ENCODE measurements around the gene GPHN. TPM values are rescaled to one million over a fixed set of nuclear protein-coding genes. Genes with fewer than 3 reads are reported as not detected.

The GPHN gene
- 10 to 100 TPM; 13.5 to 18.7 TPM for total RNA-seq

DNA sequence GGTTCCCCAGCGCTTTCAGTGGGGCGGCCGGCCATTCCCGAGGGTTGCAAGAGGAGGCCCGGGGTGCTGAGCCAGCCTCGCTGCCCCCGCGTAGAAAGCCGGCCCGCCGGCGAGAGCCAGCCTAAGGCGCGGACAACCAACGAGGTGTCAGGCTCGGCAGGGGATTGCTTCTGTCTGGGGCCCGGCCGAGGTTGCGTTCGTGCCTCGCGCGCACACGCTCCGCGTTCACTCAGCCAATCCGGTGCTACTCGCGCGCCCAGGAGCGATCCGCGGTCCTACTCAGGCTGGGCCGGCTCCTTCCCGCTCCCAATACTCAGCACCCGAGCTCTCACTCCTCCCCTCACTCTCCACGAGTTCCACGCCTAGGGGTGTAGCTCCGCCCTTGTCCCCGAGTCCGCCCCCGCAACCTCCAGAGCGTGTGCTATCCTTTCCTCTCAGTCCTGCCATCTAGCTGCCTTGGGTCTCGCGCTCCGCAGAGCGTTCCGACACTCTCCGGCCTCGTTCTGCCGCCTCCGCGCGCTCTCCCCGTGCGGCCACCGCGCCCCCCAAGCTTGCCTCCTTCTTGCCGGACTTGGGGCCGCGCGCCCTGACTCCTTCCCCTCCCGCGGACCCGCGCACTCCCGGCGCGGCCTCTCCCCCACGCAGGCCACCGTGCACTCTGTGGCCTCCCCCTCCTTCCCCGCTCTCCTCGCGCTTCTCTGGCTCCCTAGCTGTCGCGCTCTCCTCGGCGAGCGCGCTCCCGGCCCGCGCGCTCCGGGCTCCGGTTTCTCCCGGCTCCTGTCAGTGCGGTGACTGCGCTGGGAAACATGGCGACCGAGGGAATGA, at the start of gene GPHN:
TSS of gene GPHN (plus strand) at position 426 of the 825 bp plus-strand sequence.
- no peaks in the 10 kb centered on the region for H3K9me3 ChIP-seq
- TF ChIP-seq, protein P1, sequence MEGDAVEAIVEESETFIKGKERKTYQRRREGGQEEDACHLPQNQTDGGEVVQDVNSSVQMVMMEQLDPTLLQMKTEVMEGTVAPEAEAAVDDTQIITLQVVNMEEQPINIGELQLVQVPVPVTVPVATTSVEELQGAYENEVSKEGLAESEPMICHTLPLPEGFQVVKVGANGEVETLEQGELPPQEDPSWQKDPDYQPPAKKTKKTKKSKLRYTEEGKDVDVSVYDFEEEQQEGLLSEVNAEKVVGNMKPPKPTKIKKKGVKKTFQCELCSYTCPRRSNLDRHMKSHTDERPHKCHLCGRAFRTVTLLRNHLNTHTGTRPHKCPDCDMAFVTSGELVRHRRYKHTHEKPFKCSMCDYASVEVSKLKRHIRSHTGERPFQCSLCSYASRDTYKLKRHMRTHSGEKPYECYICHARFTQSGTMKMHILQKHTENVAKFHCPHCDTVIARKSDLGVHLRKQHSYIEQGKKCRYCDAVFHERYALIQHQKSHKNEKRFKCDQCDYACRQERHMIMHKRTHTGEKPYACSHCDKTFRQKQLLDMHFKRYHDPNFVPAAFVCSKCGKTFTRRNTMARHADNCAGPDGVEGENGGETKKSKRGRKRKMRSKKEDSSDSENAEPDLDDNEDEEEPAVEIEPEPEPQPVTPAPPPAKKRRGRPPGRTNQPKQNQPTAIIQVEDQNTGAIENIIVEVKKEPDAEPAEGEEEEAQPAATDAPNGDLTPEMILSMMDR (IDR thresholded peaks at IDR 0.05): peak in 3 of 4 experiments; percentile 25 to 44 (median 42)
- peak; percentile 91 for TF ChIP-seq POLR2A (IDR thresholded peaks at IDR 0.05)
- peak; percentile 91 for TF ChIP-seq POLR2AphosphoS5 (IDR thresholded peaks at IDR 0.05)
- H3K27ac ChIP-seq: peak within 1 kb of the TSS; percentile 89 to 90
- no peaks in the 10 kb centered on the region for H3K4me1 ChIP-seq (replicated peaks)
- peak within 1 kb of the TSS; percentile 79 to 85 for H3K4me3 ChIP-seq
- intact Hi-C loops (cut with DNase I): no loop called here
- no peaks in the 10 kb centered on the region for H3K27me3 ChIP-seq (replicated peaks; ENCODE audit: insufficient read depth)
- no peaks in the 10 kb centered on the region for H3K36me3 ChIP-seq
- WGBS: under 1% methylated on average over 88 of the region's 91 CpGs
- peak; percentile 96 for DNase-seq (ENCODE audit: low spot score)

DNA sequence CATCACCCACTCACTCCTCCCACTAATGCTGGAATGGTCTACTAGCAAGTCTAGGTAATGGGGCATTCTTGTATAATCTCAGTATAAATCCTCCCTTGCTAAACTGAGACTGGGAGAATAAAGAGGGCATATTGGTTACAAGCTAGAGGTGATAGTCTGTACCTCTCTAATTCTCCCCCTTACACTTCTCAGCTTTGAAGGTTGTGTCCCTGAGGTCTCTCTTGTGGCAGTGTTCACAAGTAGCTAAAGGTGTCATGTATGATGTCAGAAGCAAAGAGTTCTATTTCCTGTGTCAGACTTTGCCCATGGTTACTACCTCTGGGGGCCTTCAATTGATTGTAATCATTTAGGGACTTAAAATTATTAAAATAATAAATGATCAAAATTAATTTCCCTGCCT, 48.3 kb upstream of the GPHN start:
- no peak for DNase-seq (ENCODE audit: low spot score)
- H3K27ac ChIP-seq: no peak overlapping the region
- no peaks in the 10 kb centered on the region for H3K36me3 ChIP-seq
- no peak overlapping the region for H3K4me3 ChIP-seq
- no peaks in the 10 kb centered on the region for H3K27me3 ChIP-seq (replicated peaks; ENCODE audit: insufficient read depth)
- H3K9me3 ChIP-seq: no peaks in the 10 kb centered on the region
- no peaks in the 10 kb centered on the region for H3K4me1 ChIP-seq (replicated peaks)
- TF ChIP-seq POLR2AphosphoS5 (IDR thresholded peaks at IDR 0.05) (no peak), POLR2A (IDR thresholded peaks at IDR 0.05) (no peak)
- TF ChIP-seq, protein P1 (IDR thresholded peaks at IDR 0.05): no peak
- intact Hi-C loops (cut with DNase I): no loop called here

DNA sequence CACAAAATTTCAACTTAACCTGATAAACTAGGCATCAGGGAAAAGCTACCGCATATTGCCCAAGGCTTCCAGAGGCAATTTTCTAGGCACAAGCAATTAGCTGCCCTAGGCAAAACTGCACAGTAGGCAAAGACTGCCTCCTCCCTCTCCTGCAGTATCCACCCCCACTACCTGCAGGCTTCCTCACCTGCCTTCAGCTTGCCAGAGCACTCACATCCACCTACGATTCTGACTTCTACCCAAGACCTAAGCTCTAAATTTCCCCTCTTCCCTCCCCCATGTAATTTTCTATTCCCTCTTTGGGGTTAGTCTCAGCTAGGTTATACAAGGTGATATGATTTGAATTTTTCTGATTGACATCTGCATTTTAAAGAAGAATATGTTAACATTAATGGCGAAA, 43.7 kb upstream of the GPHN start:
- Histone ChIP-seq H3K36me3 (no peaks in the 10 kb centered on the region), H3K9me3 (no peaks in the 10 kb centered on the region), H3K4me3 (no peak overlapping the region), H3K4me1 (replicated peaks) (no peaks in the 10 kb centered on the region), H3K27ac (no peak overlapping the region), H3K27me3 (replicated peaks; ENCODE audit: insufficient read depth) (no peaks in the 10 kb centered on the region)
- no peak for TF ChIP-seq POLR2AphosphoS5 (IDR thresholded peaks at IDR 0.05)
- TF ChIP-seq, protein P1 (IDR thresholded peaks at IDR 0.05): no peak
- TF ChIP-seq POLR2A (IDR thresholded peaks at IDR 0.05): no peak
- no peak for DNase-seq (ENCODE audit: low spot score)
- 93% methylated on average over 3 of the region's 3 CpGs for WGBS
- intact Hi-C loops (cut with DNase I): no loop called here

DNA sequence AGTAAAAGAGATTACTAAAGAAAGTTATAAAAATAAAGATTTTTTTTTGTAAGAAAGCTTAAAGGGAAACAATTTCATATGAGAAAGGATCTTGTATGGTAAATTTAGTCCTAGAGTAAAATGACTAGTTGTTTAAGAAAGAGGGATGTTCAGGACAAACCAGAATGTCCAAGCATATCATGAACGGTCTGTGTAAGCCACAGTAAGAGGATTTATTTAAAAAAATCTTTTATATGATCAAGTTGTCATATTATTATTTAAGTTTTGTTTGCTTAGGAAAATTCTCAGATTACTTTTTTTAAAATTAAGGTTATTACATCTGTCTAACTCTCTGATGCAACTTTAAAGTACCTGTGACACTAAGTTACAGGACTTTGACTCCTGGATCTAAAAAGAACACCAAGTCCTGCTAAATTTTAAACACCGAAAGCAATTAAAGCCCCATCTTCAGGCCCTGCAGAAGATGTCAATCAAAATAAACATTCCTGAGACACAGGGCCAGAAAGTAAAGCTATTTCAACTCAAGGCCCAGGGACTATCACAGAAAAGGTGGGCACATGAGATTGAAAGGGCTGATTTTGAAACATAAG, 39.1 kb upstream of the GPHN start:
- DNase-seq (ENCODE audit: low spot score): no peak
- intact Hi-C loops (cut with DNase I): no loop called here
- Histone ChIP-seq H3K27ac (no peak overlapping the region), H3K4me1 (replicated peaks) (no peaks in the 10 kb centered on the region), H3K4me3 (no peak overlapping the region), H3K36me3 (no peaks in the 10 kb centered on the region), H3K9me3 (no peaks in the 10 kb centered on the region), H3K27me3 (replicated peaks; ENCODE audit: insufficient read depth) (no peaks in the 10 kb centered on the region)
- TF ChIP-seq POLR2AphosphoS5 (IDR thresholded peaks at IDR 0.05) (no peak), POLR2A (IDR thresholded peaks at IDR 0.05) (no peak)
- TF ChIP-seq, protein P1 (IDR thresholded peaks at IDR 0.05): no peak
- 93% methylated on average over 2 of the region's 2 CpGs for WGBS

All from prostate gland (tissue), 2 donors.